Measurements from ENCODE around the gene RBM19.

Gene RBM19

GRCh38 chr12:113840401-113841042, 125.6 kb downstream of the RBM19 start:
- DNase-seq, result no peak

DNA sequence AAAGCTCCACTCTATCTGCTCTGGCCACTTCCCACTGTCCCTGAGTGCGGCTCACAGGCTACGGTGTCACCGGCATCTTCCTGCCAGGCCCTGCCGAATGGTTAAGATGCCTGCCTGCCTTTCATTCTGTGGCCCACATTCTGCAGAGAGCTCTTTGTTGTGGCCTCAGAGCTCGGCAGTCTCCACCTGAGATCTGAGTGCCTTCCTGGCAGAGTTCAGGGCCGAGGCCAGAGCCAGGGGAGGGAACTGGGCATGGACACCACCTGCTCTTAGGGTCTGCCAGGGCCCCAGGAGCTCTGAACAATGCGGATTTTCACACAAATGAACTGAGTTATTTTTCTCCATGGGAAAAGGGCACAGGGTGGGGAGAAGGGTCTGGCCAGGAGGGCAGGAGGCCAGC, 127.2 kb downstream of the RBM19 start:
- DNase-seq, result no peak

- DNase-seq, result no peak
Observed at GRCh38 chr12:113837528-113838296, 128.4 kb downstream of the RBM19 start.

DNA sequence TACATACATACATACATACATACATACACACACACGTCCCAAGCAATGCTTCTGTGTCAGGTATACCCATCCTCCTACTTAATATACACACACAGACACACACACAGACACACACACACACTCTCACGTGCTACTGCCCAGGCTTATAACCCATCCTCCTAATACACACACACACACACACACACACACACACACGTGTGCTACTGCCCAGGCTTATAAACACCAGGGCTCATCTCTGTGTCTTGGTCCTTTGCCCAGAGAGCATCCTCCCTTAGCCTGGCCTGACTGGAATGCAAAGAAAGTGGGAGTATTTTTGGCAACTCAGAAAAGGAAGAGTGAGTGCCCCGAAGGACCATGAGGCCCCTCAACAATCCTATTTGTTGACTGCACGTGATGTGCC, 129.0 kb downstream of the RBM19 start:
- no peak for DNase-seq

DNA sequence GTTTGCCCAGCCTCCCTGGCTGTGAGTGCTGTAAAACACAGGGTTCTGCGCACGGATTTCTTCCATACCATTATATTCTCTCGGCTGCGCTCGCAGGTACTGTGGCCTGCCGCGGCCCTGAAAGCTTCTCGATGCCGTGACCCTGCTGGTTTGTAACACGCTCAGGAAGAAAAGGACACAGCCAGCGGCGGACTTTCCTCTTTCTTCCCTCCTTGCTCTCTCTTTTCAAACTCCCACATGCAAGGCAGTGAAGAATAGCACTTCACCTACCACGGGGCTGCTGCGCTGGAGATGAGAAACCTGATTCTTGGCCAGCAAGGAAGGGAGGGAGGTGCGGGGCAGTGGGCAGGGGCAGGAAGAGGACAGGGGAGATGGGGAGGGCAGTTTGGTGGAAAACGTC, 130.2 kb downstream of the RBM19 start:
- DNase-seq, result no peak

DNA sequence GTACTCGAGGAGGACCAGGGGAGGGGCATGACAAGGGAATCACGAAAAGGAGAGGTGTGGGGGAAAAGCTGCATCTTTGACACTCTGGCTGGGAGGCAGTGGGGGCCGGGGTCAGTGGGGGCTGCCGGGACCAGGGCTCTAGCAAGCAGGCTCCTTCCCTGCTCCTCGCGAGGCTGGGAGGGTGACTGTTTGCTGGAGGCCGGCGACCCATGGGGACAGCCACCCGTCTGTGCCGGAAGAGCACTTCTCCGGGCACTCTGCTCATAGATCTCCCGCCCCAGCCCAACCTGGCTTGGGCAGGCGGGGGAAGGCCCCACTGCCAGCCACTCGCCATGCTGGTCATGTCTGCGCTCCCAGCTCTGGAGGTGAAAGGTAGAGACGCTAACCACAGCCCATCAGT, 130.7 kb downstream of the RBM19 start:
- no peak for DNase-seq

- no peak for DNase-seq
Observed at GRCh38 chr12:113833422-113833821, 132.7 kb downstream of the RBM19 start.

GRCh38 chr12:113831476-113831875, 134.6 kb downstream of the RBM19 start:
- DNase-seq, result no peak

DNA sequence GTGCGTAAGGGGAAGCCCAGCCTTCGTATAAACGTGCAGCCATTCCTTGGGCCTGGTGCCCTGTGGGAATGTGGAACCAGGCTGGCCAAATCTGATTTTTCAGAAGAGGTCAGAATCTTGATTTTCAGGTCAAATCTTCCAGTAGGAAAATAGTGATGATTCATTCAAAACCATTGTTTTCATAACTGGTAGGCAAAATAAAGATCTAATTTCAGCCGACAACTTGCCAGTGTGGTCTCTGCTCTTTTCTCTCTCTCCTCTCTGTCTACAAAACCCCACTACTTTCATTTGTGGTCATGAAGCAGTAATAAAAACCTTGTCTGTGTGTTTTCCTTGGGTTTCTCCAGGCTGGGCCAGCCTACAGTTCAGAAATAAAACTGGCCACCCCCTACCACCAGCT, 135.1 kb downstream of the RBM19 start:
- no peak for DNase-seq

- no peak for DNase-seq
Observed at GRCh38 chr12:113829212-113829611, 136.9 kb downstream of the RBM19 start.

DNA sequence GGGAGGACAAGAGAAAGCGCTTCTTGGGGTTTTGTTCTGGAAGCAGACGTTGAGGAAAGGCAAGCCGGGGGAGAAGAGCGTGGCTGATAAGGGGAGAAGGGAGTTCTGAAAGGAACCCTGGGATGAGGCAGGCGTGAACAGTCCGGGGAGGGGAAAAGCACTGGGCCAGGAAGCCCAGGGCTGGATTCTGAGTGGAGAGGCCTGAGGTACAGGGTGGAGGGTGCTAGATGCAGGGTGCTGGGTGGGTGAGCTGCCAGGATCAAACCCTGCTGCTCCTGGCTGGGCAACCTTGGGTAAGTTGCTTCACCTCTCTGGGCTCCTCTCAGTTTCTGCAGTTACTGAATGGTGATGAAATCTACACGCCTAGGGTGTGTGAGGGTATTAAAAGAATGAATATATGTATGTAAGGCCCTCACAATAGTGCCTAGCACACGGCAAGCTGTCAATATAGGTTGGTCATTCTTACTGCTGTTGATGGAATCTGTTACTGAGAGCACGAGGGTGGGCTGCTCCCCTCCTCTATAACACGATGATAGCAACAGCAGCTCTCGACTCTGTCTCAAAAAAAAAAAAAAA, 138.5 kb downstream of the RBM19 start:
- DNase-seq, result peak in 2 of 56 donors; percentile 11 to 34

GRCh38 chr12:113826805-113827538, 139.2 kb downstream of the RBM19 start:
- peak in 4 of 56 donors; percentile 6 to 34 (median 8) for DNase-seq

GRCh38 chr12:113825705-113826104, 140.4 kb downstream of the RBM19 start:
- DNase-seq, result no peak

DNA sequence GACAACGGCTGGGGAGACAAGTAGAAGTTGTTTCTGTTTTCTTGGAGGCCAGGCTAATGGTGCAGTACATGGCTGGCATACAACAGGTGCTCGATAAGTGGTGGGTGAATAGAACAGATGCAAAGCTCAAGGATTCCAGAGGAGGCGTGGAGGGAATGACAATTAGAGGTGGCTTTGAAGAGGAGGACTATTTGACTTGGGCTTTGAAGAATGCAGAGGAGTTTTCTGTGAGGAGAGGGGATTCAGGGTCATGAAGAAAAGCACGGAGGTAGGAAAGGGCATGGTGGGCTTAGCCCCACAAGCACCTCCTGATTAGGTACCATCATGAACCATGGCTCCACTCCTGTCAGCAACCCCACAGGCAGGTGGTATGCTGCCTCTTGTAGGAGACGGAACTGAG, 142.3 kb downstream of the RBM19 start:
- DNase-seq, result no peak

DNA sequence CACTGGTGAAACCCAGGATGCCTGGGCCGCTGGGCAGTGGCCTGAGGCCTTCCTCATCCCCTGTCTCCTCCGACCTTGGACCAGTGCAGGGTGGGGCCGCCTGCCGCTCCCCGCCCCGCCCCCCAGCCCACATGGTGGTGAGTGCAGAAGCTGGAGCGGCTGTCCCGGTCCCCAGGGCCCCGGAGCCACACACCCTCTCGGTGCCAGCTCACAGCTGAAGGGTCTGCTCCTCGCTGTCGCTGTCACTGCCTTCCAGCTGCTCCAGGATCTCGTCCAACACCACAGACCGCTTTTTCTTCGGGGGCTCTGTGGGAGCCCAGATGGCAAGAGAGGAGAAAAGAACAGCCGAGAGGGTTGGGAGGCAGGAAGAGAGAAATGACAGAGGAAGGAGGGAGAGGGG, 143.1 kb downstream of the RBM19 start:
- peak in 11 of 56 donors; percentile 1 to 32 (median 10) for DNase-seq

- DNase-seq, result no peak
Observed at GRCh38 chr12:113820842-113821241, 145.3 kb downstream of the RBM19 start.

DNA sequence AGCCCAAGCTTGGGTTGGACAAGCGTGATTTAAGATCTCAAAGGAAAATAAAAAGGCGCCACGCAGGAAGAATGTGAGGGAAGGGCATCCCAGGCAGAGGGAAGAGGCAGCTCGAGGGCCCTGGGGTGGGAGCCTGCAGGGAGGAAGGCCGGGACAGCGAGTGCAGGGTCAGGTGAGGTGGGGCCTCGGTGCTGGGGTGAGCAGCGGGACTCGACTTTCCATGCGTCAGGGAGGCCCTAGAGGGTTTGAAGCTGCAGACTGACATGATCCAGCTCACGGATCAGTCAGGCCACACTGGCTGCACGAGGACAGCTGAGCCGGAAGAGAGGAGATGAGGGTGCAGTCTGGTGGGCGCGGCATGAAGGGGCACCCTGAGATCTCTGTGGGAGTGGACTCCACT, 145.8 kb downstream of the RBM19 start:
- no peak for DNase-seq

DNA sequence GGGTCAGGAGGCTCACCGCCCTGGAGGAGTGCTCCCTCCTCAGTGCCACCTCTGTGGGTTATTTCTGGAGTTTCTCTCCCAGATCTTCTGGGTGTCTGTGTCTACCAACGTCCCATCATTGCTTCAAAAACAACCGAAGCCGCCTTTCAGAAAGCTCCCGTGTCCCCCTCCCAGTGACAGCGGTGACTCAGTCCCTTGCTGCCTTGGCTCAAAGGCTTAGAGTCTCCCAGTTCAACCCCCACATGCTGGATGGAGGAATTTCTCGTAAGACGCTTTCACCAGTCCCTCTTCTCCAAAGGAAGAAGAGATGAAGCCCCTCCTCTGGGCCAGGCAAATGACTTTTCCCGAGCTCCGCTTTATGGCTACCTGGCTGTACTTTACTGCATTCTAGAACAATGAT, 146.6 kb downstream of the RBM19 start:
- DNase-seq, result no peak

DNA sequence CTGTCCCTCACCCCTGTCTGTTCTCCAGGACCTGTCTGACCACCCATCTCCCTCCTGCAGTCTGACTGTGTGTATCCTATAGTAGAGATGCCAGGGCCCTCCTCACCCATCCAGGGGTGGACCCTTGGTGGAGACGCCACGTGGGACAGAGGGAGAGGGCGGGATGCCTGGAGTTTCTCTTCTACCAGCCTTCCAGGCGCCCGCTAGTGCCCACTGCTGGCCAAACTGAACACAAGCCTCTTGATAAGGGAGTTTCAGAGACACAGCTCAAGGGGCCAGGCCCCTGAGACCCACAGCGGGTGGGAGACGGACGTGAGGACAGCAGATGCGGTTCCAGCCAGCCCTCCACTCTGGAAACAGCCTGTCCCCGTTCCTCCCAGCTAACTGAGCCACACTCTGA, 147.3 kb downstream of the RBM19 start:
- DNase-seq, result no peak

GRCh38 chr12:113818283-113818682, 147.8 kb downstream of the RBM19 start:
- DNase-seq, result peak in 16 of 56 donors; percentile 7 to 40 (median 20)

- DNase-seq, result no peak
Observed at GRCh38 chr12:113816866-113817265, 149.3 kb downstream of the RBM19 start.

DNA sequence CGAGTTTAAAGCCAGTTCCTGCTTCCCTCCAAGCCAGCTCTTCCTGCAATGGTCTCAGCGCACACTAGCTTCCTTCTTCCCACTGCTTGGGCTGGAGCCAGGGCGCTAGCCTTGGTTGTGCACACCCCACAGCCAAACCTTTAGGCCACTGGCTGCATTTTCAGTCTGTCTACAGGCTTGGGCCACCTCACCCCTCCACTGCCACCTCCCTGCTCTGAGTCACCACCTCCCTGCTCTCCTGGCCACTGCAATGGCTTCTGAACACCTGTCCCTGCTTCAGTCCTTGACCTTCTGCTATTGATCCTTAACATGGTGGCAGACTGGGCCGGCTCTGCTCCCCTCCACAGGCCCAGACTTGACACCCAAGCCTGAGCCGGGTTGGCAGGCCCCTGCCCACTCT, 151.1 kb downstream of the RBM19 start:
- no peak for DNase-seq
